HG03342 (cell line): ENCODE data around the gene RTP1.
"Not testable (repeated sequence)": the region's sequence is repeated elsewhere in the genome, so short reads cannot be mapped to it uniquely, and the experiment has no call there.

Source experiments
- ATAC-seq: cut with Tn5 transposase; IDR thresholded peaks from one replicate; pipeline ENCODE4 v1.9.1; 2021; ENCODE audit warnings: mild to moderate bottlenecking, moderate library complexity; ENCODE audit not compliant: unreplicated experiment

RTP1 gene

GRCh38 chr3:187196573-187197334 is 532 bp upstream of the RTP1 start:
- no peak for ATAC-seq

- ATAC-seq = no peak
These were observed 1.2 kb downstream of the RTP1 start for GRCh38 chr3:187198490-187198889.

- not testable (repeated sequence) for ATAC-seq
These were observed 2.3 kb downstream of the RTP1 start for GRCh38 chr3:187199463-187200050.

GRCh38 chr3:187205683-187206082 is 8.4 kb downstream of the RTP1 start:
- ATAC-seq = no peak

GRCh38 chr3:187207062-187207461 is 9.8 kb downstream of the RTP1 start:
- ATAC-seq = no peak

GRCh38 chr3:187207624-187208023 is 10.3 kb downstream of the RTP1 start:
- ATAC-seq = no peak

- no peak for ATAC-seq
These were observed 10.9 kb downstream of the RTP1 start for GRCh38 chr3:187208159-187208558.

- no peak for ATAC-seq
These were observed 12.2 kb downstream of the RTP1 start for GRCh38 chr3:187209491-187209890.

GRCh38 chr3:187210091-187210490 is 12.8 kb downstream of the RTP1 start:
- ATAC-seq = no peak

GRCh38 chr3:187210545-187211327 is 13.4 kb downstream of the RTP1 start:
- no peak for ATAC-seq

- ATAC-seq = no peak
These were observed 14.4 kb downstream of the RTP1 start for GRCh38 chr3:187211532-187212195.

GRCh38 chr3:187212196-187212545 is 14.9 kb downstream of the RTP1 start:
- ATAC-seq = no peak

GRCh38 chr3:187212705-187213104 is 15.4 kb downstream of the RTP1 start:
- ATAC-seq = no peak

GRCh38 chr3:187213616-187214015 is 16.3 kb downstream of the RTP1 start:
- no peak for ATAC-seq

- ATAC-seq = no peak
These were observed 18.2 kb downstream of the RTP1 start for GRCh38 chr3:187215460-187215859.

- ATAC-seq = no peak
These were observed 25.5 kb downstream of the RTP1 start for GRCh38 chr3:187222801-187223200.

GRCh38 chr3:187223799-187224198 is 26.5 kb downstream of the RTP1 start:
- ATAC-seq = no peak

GRCh38 chr3:187227658-187228258 is 30.5 kb downstream of the RTP1 start:
- ATAC-seq = no peak

GRCh38 chr3:187228740-187229139 is 31.5 kb downstream of the RTP1 start:
- ATAC-seq = no peak

GRCh38 chr3:187230011-187230410 is 32.7 kb downstream of the RTP1 start:
- no peak for ATAC-seq

GRCh38 chr3:187236962-187237361 is 39.7 kb downstream of the RTP1 start:
- no peak for ATAC-seq
